Measurements from ENCODE around the gene OR8S1.

Gene OR8S1

GRCh38 chr12:48556631-48557030 is 31.2 kb downstream of the OR8S1 start:
- H3K27ac ChIP-seq: no peak overlapping the region
- no peaks in the 10 kb centered on the region for H3K36me3 ChIP-seq (replicated peaks)
- H3K27me3 ChIP-seq (replicated peaks): no peaks in the 10 kb centered on the region
- no peak for DNase-seq
- in situ Hi-C loops (cut with HindIII; ENCODE audit: low pct_ligation_motif_present, low sequenced_read_pairs): no loop called here
- no peak overlapping the region for H3K4me3 ChIP-seq (ENCODE audit: low read depth, low read length)
- TF ChIP-seq CTCF (IDR thresholded peaks at IDR 0.05; ENCODE audit: low read depth, low read length, missing control alignments): no peak

GRCh38 chr12:48557919-48558318 is 32.5 kb downstream of the OR8S1 start:
- no peak overlapping the region for H3K4me3 ChIP-seq (ENCODE audit: low read depth, low read length)
- in situ Hi-C loops (cut with HindIII; ENCODE audit: low pct_ligation_motif_present, low sequenced_read_pairs): no loop called here
- DNase-seq: no peak
- no peaks in the 10 kb centered on the region for H3K36me3 ChIP-seq (replicated peaks)
- peaks cover 1% of the 10 kb centered on the region for H3K27me3 ChIP-seq (replicated peaks)
- TF ChIP-seq CTCF (IDR thresholded peaks at IDR 0.05; ENCODE audit: low read depth, low read length, missing control alignments): no peak
- no peak overlapping the region for H3K27ac ChIP-seq

GRCh38 chr12:48567731-48568130 is 42.3 kb downstream of the OR8S1 start:
- Histone ChIP-seq H3K27ac (no peak overlapping the region), H3K27me3 (replicated peaks) (no peaks in the 10 kb centered on the region), H3K4me3 (ENCODE audit: low read depth, low read length) (no peak overlapping the region), H3K36me3 (replicated peaks) (no peaks in the 10 kb centered on the region)
- no peak for DNase-seq
- no peak for TF ChIP-seq CTCF (IDR thresholded peaks at IDR 0.05; ENCODE audit: low read depth, low read length, missing control alignments)
- in situ Hi-C loops (cut with HindIII; ENCODE audit: low pct_ligation_motif_present, low sequenced_read_pairs): no loop called here

DNA sequence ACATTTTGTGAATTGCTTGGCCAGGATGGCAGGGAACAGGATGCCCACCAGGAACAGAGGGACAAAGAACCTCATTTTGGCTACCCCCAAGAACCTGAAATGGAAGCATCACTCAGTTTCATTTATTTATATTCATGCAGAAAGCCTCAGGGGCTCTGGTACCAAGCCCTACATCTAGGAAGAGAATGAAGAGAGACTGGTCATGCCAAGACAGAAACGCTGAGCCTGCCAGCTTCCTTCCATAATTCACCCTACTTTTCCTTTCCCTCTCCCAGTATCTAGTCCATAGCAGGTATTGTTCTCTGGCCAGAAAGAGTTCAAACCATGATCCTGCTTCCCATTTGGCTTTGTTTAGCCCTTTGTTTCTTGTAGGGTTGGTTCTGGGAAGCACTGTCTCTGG is 44.5 kb downstream of the OR8S1 start, which contains the start of gene LALBA:
Gene LALBA (minus strand): TSS at position 101 of the 400 bp plus-strand sequence. CDS start 26 bp downstream, at position 75.
- in situ Hi-C loops (cut with HindIII; ENCODE audit: low pct_ligation_motif_present, low sequenced_read_pairs): no loop called here
- DNase-seq: no peak
- Histone ChIP-seq H3K4me3 (ENCODE audit: low read depth, low read length) (no peak within 1 kb of the TSS), H3K27ac (no peak within 1 kb of the TSS), H3K27me3 (replicated peaks) (no peaks in the 10 kb centered on the region), H3K36me3 (replicated peaks) (no peaks in the 10 kb centered on the region)
- no peak for TF ChIP-seq CTCF (IDR thresholded peaks at IDR 0.05; ENCODE audit: low read depth, low read length, missing control alignments)

GRCh38 chr12:48572326-48572725 is 46.9 kb downstream of the OR8S1 start:
- no peaks in the 10 kb centered on the region for H3K36me3 ChIP-seq (replicated peaks)
- TF ChIP-seq CTCF (IDR thresholded peaks at IDR 0.05; ENCODE audit: low read depth, low read length, missing control alignments): no peak
- no peak overlapping the region for H3K4me3 ChIP-seq (ENCODE audit: low read depth, low read length)
- DNase-seq: no peak
- H3K27me3 ChIP-seq (replicated peaks): no peaks in the 10 kb centered on the region
- in situ Hi-C loops (cut with HindIII; ENCODE audit: low pct_ligation_motif_present, low sequenced_read_pairs): no loop called here
- no peak overlapping the region for H3K27ac ChIP-seq
